ENCODE results near the gene CCDC167.
"Not testable (repeated sequence)": the region's sequence is repeated elsewhere in the genome, so short reads cannot be mapped to it uniquely, and the experiment has no call there.

The CCDC167 gene

DNA sequence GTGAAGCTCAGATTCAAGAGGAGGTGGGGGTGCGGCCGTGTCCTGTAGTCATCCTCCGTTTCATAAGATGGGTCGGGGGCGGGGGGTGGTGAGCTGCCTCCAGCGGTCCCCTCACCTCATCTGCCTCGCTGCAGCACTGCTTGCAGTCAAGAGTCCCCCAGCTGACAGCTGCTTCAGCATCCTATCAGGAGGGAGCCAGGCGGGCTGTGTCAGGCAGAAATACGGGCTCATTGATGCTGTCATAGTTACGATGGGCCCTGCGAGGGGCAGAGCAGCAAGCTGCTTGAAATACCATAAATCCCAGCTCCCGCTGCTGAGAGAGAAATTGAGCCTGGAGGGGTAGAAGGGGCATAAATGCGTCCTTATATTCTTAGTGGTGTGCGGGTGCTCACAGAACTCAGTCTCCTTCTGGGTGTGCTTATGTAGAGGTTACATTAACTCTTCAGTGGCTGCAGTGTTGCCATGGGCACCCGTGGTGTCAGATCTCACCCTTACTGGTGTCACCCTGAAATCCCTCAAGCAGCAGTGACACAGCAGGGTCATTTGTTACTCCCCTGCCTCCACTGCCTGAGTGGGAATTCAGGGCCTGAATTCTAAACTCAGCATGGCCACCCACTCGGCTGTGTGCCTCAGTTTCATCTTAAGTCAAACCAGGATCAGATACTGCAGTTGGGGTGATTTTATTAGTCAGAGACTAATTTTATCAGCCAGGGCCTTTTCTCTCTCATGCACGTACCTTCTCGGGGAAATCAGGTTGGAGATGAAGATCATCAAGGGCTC lies 21.8 kb downstream of the CCDC167 start:
- in situ Hi-C loops (cut with MboI; ENCODE audit: low sequenced_read_pairs), result no loop called here

DNA sequence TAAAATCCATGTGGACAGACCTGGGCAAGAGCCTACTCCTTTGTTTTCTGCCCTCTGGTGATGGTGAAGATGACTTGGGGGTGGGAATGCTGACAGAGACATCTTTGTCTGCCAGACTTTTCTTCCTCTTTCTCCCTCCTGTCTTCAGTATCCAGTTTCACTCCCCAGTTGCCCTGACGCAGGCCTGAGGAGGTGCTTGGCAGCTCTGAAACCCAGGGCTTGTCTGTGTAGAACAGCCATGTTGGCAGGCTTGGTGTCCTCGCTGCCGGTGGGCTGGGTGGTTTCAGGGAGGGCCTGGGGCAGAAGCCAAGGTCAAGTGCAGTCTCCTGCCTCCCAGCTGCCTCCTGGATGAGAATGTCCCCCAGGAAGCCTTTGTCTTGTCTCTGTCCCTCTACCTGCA lies 22.5 kb downstream of the CCDC167 start:
- in situ Hi-C loops (cut with MboI; ENCODE audit: low sequenced_read_pairs), result no loop called here

DNA sequence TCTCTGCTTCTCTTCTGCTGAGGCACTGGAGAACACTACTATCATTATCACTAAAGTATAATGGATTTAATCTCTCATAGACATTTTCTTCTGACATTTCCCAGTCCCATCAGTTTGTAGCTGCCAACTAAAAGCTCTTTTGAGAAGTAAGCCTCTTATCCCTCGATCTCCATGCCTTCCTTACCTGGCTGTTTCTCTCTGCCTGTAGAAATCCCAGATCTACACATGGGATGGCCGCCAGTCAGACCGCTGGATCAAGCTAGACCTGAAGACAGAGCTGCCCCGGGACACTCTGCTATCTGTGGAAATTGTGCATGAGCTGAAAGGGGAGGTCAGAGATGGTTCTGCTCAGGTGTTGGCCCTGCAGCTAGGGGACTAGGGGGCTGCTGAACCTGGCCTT lies 25.4 kb downstream of the CCDC167 start:
- in situ Hi-C loops (cut with MboI; ENCODE audit: low sequenced_read_pairs), result no loop called here

DNA sequence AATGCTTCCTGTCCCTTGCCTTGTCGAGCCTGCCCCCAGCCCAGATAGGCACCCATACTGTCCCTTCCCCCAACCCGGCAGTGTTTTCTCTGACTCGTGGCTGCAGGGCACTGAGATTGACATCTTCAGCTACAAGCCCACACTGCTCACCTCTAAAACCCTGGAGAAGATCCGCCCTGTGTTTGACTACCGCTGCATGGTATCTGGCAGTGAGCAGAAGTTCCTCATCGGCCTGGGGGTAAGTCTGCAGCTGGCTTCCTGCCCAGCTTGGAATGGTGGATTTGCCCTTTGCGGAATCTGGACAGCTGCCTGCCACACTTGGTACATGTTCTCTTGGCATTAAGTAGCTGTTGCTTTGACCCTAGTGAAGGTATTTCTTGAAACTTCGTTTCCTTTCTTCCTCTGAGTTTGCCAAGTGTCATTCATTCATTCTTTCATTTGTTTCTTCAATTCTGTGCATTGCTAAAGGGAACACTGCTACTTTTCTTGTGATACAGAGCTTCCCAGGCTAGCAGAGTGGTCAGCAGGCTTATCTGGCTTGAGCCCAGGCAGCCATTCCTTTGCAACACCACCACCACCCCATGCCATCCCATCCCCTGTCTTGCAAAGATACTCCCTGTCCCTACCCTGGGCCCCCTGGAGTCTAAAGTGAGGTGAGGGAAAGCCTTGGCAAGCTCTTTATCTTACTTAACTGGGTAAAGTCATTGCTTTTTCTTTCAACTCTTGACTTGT lies 26.2 kb downstream of the CCDC167 start:
- in situ Hi-C loops (cut with MboI; ENCODE audit: low sequenced_read_pairs), result no loop called here

DNA sequence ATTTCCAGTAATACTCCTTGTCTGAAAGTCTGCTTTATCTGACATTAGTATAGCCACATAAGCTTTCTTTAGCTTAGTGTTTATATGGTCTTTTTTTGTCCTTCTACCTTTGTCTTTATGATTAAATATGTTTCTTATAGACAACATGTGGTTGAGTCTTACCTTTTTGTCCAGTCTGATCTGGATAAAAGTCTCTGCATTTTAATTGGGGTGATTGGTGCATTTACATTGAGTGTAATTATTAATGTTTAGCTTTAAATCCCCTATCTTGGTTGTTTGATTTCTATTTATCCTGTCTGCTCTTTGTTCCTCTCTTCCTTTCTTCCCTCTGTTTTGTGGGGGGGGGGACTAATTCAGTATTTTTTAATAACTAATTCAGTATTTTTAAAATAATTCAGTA lies 32.0 kb downstream of the CCDC167 start:
- in situ Hi-C loops (cut with MboI; ENCODE audit: low sequenced_read_pairs), result no loop called here

DNA sequence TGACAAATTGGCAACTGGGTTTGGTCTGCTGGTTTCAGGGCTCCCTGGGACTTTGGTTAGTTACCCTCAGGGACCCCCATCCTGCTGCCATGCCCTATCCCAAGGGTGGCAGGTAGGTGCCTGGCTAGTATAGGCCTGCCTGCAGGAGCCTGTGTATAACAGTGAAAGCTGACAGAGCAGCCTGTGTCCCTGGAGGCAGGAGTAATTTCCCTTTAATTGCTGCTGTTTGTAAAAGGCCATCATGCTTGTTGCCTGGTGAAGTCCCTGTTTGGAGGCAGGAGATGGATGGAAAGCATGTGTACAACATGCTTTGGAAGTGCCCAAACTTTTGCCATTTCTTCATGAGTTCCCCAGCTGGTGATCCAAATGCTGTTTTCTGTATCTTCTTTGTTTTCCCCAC lies 36.6 kb downstream of the CCDC167 start:
- in situ Hi-C loops (cut with MboI; ENCODE audit: low sequenced_read_pairs), result no loop called here

DNA sequence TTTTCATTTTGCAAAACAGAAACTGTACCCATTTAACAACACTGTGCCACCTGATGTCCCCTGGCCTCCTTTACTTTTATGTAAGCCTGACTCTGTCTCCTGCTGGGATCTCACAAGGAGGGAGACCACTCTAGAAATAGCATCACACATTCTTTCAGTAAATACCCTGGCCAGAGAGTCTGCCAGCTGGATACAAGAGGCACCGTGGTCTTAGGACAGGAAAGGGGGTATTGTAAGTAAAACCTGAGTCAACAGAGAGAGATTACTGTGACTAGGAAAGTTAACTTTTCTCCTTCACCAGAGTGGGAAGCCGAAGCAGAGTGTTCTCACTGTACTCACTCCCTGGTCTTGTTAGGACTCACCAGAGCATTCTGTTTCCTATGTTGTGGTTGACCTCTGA lies 38.9 kb downstream of the CCDC167 start:
- in situ Hi-C loops (cut with MboI; ENCODE audit: low sequenced_read_pairs), result no loop called here

DNA sequence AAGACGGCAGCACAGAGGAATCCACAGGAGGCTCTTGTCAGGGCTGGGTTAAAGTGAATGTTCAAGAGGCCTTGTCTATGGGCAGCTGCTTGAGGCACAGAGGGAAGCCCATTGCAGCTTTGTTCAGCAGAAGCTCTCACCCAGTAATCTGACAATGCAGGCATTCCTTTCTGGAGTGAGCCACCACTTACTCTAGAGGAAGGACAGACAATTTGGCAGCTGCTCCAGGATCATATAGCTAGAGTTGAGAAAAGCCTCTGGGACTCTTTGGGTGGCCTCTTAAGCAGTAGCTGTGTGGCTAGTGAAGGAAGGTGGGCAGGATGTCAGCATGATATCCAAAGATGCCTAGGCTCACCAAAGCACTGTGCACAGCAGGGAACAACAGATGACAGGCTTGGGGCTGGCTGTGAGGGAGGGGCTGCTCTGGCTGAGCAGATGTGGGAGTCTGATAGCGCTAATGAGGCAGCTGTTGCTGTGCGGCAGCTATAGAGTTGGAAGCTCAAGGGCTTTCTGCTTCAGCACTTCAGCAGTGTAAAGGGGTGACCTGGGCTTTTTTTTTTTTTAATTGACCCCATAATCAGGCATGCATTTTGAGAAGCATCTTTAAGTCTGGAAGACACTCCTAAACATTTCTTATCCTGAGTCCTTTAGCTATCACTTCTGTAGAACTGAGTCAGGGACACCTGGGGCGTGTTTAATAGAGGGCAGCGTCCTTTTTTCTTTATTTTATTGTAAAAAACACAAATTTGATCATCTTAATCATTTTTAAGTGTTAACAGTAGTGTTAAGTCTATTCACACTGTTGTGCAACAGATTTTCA lies 39.5 kb downstream of the CCDC167 start:
- in situ Hi-C loops (cut with MboI; ENCODE audit: low sequenced_read_pairs), result no loop called here

DNA sequence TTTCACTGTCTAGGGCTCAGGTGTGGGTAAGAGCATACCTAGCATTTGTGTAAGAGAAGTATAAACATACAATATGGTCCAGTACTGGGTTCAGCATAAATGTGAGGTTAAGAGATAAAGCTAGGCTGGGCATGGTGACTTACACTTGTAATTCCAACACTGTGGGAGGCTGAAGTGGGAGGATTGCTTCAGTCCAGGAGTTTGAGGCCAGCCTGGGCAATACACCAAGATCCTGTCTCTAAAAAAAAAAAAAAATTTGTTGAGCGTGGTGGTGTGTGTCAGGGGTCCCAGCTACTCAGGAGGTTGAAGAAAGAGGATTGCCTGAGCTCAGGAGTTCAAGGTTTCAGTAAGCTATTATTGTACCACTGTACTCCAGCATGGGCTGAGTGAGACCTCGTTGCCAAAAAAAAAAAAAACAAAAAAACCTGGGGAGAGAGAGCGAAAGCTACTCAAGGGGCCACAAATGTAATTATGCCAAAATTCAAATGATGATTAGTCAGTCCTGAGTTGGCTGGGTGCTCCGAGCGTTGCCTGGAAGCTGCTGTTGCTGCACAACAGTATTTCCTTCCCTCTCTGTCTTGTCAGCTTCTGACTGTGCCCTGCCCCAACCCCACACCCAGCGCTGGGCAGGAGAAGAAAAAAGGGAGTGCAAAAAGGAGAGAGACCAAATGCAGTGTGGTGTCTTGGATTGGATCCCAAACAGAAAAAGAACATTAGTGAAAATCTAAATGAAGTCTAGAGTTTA lies 42.7 kb downstream of the CCDC167 start:
- in situ Hi-C loops (cut with MboI; ENCODE audit: low sequenced_read_pairs), result no loop called here

DNA sequence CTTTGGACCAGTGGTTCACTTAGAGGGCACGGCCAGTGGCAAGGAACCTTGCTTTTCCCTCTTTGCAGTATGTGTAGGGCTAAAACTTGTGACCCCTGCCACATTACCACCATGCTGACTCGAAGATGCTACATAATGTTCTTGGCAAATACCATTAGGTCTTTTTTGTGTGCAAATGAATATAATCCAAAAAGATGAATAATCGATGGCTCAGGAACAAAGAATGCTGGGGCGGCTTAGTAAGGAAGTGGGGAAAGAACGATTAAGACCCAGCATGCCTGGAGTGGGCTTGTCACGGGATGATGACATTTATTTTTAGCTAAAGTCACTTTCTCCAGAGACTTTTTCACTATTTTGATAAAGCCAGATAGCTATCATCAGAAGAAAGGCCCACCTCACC lies 43.6 kb downstream of the CCDC167 start:
- in situ Hi-C loops (cut with MboI; ENCODE audit: low sequenced_read_pairs), result no loop called here

DNA sequence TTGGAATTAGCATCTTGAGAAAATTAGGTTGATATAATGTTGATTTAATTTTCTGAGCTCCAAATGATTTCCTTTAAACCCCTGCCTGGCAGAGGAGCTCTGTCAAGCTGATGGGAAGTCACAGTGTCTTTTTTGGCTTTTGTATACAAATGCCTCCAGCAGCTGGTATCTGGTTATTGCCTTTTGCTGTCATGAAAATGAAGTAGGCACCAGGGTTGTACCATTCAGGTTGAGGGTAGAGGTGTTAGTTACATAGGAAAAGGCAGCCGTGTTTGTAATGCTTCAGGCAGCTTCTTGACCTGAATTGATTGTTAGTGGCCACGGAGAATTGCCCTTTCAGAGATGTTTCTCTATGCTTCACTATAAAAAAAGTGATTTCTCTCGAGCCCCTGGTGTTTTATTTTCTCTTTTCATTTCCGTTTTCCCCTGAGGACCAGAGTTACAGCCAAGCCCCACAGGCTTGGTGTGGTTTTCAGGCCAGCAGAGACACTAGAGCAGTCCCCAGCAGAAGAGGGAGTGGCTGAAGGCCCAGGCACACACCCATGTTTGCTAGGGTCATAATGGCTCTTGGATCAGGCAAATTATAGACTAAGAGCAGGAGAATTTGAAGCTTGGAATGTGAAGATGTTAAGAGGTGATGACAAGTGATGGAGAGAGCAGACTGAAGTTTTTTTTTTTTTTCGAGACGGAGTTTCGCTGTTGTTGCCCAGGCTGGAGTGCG lies 45.1 kb downstream of the CCDC167 start:
- in situ Hi-C loops (cut with MboI; ENCODE audit: low sequenced_read_pairs), result no loop called here

DNA sequence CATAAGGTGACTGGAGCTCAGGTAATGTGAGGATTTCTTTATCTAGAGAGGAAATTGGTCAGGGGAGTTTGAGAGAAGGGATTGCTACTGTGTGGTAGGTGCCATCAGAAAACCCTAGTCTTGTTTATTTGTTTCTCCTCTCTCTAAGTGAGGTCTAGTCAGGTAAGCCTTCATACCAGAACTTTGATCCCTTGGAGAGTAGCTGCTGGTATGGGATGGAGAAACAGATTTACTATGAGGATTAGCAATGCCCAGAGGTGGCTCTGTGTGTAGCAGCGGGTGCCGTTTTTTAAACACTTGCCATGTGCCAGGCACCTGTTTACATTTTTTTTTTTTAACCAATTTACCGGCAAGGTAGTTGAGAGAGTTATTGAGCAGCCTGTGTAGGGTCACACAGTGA lies 47.2 kb downstream of the CCDC167 start:
- in situ Hi-C loops (cut with MboI; ENCODE audit: low sequenced_read_pairs), result no loop called here

DNA sequence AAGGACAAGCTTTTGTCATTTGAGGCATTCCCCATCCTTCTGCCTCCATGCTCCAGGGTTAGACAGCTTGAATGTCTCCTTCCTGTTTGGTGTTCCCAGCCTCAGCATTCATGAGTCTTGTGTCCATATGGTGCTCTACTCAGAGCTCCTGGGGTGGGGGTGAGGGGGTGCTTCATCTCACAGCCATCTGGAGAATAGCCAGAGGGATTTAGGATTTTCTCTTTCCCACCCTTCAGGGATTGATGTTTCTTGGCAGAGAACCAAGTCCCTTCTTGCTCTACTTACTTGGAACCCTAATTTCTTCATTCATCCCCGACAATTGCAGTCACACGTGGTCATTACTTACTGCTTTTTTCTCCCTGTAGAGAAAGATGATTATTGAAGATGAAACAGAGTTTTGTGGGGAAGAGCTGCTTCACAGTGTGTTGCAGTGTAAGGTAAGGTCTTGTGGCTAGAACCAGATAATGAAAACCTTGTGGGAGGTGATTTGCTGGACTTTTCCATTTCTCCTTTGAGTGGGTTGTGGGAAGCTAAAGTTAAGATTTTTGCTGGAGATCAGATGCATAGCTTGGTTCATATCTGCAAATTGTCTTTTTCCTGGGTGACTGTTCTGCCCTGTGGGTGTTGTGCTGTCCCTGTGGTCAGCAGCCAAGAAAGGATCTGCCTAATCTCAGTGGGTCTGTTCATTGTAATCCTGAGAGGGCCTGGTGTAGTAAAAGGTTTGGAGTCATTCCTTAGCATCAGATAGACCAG lies 48.1 kb downstream of the CCDC167 start:
- in situ Hi-C loops (cut with MboI; ENCODE audit: low sequenced_read_pairs), result no loop called here

DNA sequence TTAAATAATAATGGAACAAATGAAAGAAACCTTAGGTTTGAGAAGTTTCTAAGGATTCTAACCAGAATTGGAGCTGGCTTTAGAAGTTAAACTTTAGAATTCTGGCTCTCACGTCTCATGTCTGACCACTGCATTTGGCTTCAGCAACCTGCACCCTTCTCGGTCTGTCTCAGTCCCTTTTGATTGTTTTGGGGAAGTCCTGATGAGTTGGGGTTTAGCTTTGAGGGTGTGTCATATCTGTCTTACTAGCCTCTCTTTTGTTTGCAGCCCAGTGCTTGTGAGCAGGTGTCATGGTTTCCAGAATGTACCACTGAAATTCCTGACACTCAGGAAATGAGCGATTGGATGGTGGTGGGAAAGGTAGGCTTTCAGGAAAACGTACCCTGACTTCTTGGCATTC lies 49.7 kb downstream of the CCDC167 start:
- in situ Hi-C loops (cut with MboI; ENCODE audit: low sequenced_read_pairs), result no loop called here

DNA sequence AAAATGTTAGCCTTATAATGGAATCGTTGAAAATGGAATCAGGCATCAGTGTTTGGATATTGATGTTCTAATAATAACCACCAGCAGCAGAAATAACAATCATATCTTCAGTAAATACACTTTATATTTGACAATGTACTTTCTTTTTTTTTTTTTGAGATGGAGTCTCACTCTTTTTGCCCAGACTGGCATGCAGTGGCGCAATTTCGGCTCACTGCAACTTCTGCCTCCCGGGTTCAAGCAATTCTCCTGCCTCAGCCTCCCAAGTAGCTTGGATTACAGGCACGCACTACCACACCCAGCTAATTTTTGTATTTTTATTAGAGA lies 56.5 kb downstream of the CCDC167 start:
- in situ Hi-C loops (cut with MboI; ENCODE audit: low sequenced_read_pairs), result not testable (repeated sequence)

DNA sequence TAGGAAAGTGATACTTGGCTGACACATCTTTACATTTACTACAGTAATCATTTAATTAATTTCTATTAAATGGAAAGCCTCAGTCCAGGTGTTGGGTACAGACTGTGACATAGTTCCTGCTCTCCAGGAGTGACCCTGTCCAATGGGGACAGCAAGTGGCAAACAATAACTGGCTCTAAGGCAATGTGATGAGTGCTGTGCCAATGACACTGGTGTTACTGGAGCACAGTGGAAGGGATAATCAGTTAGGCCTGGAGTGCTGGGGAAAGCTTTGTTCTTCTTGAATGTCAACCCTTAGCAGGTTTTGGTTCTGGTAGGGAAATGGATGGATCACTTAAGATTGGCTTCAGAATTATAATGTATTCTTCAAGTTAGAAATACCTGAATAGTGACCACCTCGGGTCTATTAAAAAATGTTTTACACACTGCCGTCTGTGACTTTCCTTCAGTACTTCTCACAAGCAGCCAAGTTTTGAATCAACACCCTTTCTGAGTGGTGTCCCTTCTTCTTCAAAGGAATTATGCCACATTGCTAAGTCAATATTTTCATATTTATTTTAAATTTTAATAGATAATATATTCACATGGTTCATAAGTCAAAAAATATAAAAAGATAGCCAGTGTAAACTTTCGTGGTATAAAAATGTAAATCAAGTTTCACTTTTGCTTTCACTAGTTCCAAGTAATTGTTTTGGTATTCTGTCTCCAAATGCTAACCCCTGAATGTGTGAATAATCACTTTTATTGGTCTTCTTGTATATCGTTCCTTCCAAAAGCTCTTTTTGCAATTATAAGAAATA lies 57.1 kb downstream of the CCDC167 start:
- in situ Hi-C loops (cut with MboI; ENCODE audit: low sequenced_read_pairs), result no loop called here

DNA sequence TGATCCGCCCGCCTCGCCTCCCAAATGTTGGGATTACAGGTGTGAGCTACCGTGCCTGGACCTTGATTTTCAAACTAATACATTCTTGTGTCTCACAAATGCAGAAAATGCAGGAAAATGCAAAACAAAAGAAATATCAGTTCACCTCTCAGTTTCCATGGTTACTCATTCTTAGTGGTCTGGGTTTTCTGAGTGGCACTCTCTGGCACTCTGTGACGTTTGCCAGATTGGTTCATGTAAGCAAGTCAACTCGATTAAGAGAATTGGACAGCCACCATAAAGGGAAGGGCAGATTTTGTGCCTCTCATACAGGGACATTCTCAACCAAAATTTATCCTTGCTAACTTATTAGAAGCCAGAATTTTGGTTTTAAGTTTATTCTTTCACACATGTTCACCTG lies 58.0 kb downstream of the CCDC167 start:
- in situ Hi-C loops (cut with MboI; ENCODE audit: low sequenced_read_pairs), result no loop called here

DNA sequence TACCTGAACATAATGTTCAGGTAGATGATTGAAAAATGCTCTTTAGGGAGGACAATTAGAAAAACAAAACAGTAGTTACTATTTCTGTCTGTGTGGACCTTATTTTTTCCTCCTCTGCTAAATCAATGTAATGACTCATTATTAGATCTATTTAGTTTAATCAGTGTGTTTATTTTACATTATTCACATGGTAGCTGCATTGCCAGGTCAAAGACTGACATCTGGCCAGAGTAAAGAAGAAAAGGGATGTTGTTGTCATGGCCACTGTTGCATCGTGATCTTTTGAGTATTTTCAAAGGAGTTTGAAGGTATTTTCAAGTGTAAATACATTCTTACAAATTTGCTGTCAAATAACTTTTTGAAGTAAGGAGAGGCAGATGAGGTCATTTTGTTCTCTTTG lies 60.8 kb downstream of the CCDC167 start:
- in situ Hi-C loops (cut with MboI; ENCODE audit: low sequenced_read_pairs), result no loop called here

DNA sequence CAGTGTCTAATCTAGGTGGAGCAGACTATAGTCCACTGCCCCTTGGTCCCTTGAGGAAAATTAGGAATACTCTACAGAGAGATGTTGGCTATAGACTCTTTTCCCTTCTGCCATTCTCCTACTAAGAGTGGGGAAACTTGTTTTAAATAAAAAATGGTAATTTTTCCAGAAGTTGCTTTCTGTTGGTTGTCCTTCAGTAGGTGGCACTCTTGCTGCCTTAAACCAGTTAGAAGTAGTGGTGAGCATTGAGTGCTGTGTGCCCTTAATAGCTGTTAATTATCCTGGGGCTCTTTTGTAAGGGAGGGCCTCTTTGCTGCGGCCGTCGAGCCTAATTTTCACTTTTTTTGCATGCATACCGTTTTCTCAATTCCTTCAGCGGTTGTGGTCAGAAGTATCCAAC lies 63.9 kb downstream of the CCDC167 start:
- in situ Hi-C loops (cut with MboI; ENCODE audit: low sequenced_read_pairs), result no loop called here

All from HL-60/S4 treated with retinoic acid at 250 ng/mL for 4 days and 3 days (cell line).